Measurements from ENCODE around the gene TRAFD1. TPM values are rescaled to one million over a fixed set of nuclear protein-coding genes. Genes with fewer than 3 reads are reported as not detected.

TRAFD1 gene
- total RNA-seq, 2 experiments from 2014 or later, result 14.3 to 19.4 TPM

GRCh38 chr12:112194601-112195247 is 69.4 kb downstream of the TRAFD1 start:
- no peak for DNase-seq (ENCODE audit: low spot score)
- Histone ChIP-seq H3K4me3 (ENCODE audit: low read depth, low read length, poor library complexity, severe bottlenecking) (no peak overlapping the region), H3K79me2 (ENCODE audit: insufficient read depth, low read depth, low read length) (no peaks in the 10 kb centered on the region), H3K9me3 (ENCODE audit: low read length) (no peaks in the 10 kb centered on the region), H2AFZ (ENCODE audit: low read length) (no peak overlapping the region), H4K20me1 (ENCODE audit: insufficient read depth, low read length) (no peaks in the 10 kb centered on the region), H3K36me3 (ENCODE audit: insufficient read depth, low read length) (peaks cover 43% of the 10 kb centered on the region), H3K9me2 (ENCODE audit: insufficient read depth, low read length) (no peaks in the 10 kb centered on the region), H3K4me1 (ENCODE audit: insufficient read depth, low read length, poor library complexity, severe bottlenecking) (no peaks in the 10 kb centered on the region), H3K4me2 (ENCODE audit: low read length) (no peak overlapping the region), H3K27ac (ENCODE audit: low read depth, low read length, poor library complexity, severe bottlenecking) (no peak overlapping the region)
- CTCF ChIA-PET (ENCODE audit: unreplicated experiment), result no interaction called here
- POLR2A ChIA-PET, result no interaction called here
- no peak for TF ChIP-seq EZH2phosphoT487 (IDR thresholded peaks at IDR 0.05; ENCODE audit: borderline replicate concordance, low read depth, low read length)
- TF ChIP-seq CTCF (conservative IDR thresholded peaks at IDR 0.05; ENCODE audit: low read length), result no peak
- intact Hi-C loops (cut with micrococcal nuclease; ENCODE audit: unreplicated experiment), result no loop called here
- BruUV-seq (replicated peaks), result no TSS peak

- ChIA-PET POLR2A (no interaction called here), CTCF (ENCODE audit: unreplicated experiment) (no interaction called here)
- peaks cover 48% of the 10 kb centered on the region for H3K36me3 ChIP-seq (ENCODE audit: insufficient read depth, low read length)
- H3K4me1 ChIP-seq (ENCODE audit: insufficient read depth, low read length, poor library complexity, severe bottlenecking), result no peaks in the 10 kb centered on the region
- no peak for DNase-seq (ENCODE audit: low spot score)
- H3K4me2 ChIP-seq (ENCODE audit: low read length), result no peak overlapping the region
- no peaks in the 10 kb centered on the region for H3K9me2 ChIP-seq (ENCODE audit: insufficient read depth, low read length)
- no peaks in the 10 kb centered on the region for H3K79me2 ChIP-seq (ENCODE audit: insufficient read depth, low read depth, low read length)
- no peaks in the 10 kb centered on the region for H3K9me3 ChIP-seq (ENCODE audit: low read length)
- H2AFZ ChIP-seq (ENCODE audit: low read length), result no peak overlapping the region
- no peaks in the 10 kb centered on the region for H4K20me1 ChIP-seq (ENCODE audit: insufficient read depth, low read length)
- no peak overlapping the region for H3K4me3 ChIP-seq (ENCODE audit: low read depth, low read length, poor library complexity, severe bottlenecking)
- BruUV-seq (replicated peaks), result no TSS peak
- TF ChIP-seq EZH2phosphoT487 (IDR thresholded peaks at IDR 0.05; ENCODE audit: borderline replicate concordance, low read depth, low read length) (no peak), CTCF (conservative IDR thresholded peaks at IDR 0.05; ENCODE audit: low read length) (no peak)
- intact Hi-C loops (cut with micrococcal nuclease; ENCODE audit: unreplicated experiment), result no loop called here
- H3K27ac ChIP-seq (ENCODE audit: low read depth, low read length, poor library complexity, severe bottlenecking), result no peak overlapping the region
Observed at GRCh38 chr12:112196196-112196875, 71.0 kb downstream of the TRAFD1 start.
